ENCODE data around the gene HNRNPA1.

- TF ChIP-seq CTCF (conservative IDR thresholded peaks at IDR 0.05; ENCODE audit: low read depth, low read length) (no peak), EZH2 (IDR thresholded peaks at IDR 0.05; ENCODE audit: borderline replicate concordance, low read depth, low read length, poor library complexity, severe bottlenecking) (no peak)
Measured at GRCh38 chr12:54279632-54280467, 676 bp upstream of the HNRNPA1 start, which contains the start of gene CBX5.
